Measurements from ENCODE around the gene TMBIM4.
"Not testable (repeated sequence)": the region's sequence is repeated elsewhere in the genome, so short reads cannot be mapped to it uniquely, and the experiment has no call there.

TMBIM4 gene

GRCh38 chr12:66176105-66176900 is 6.5 kb upstream of the TMBIM4 start:
- no peaks in the 10 kb centered on the region for H3K9me3 ChIP-seq (ENCODE audit: control insufficient read depth, insufficient read depth, low read depth, low read length)
- H3K4me1 ChIP-seq (ENCODE audit: control insufficient read depth, insufficient read depth, low read length): 0 out of 2 replicates have a peak, but pooled peaks cover 3% of the 10 kb centered on the region
- no peak overlapping the region for H3K4me3 ChIP-seq (ENCODE audit: low read depth, low read length)
- ChIA-PET CTCF (interaction anchor here (0.6 to 1.0 kb wide), 2 partner anchors 168 to 876 kb away, joined by 3 read pairs; no protein-coding TSS in a partner anchor), POLR2A (no interaction called here)
- TF ChIP-seq ZNF664 (tag by site-specific recombination; IDR thresholded peaks at IDR 0.05): no peak
- peak; percentile 57 for TF ChIP-seq ZNF692 (tag by site-specific recombination; IDR thresholded peaks at IDR 0.05)
- peak; percentile 18; the same call in 1 of the 2 replicates for TF ChIP-seq PRDM6 (tag by site-specific recombination; IDR thresholded peaks at IDR 0.05)
- no peak overlapping the region for H3K27ac ChIP-seq (ENCODE audit: extremely low read depth, low read depth, low read length)
- H3K36me3 ChIP-seq (ENCODE audit: control insufficient read depth in 2 of 2, insufficient read depth in 1 of 2, low read length in 2 of 2): no peaks in the 10 kb centered on the region

GRCh38 chr12:66174391-66175325 is 4.9 kb upstream of the TMBIM4 start:
- H3K4me1 ChIP-seq (ENCODE audit: control insufficient read depth, insufficient read depth, low read length); H3K27ac ChIP-seq (ENCODE audit: extremely low read depth, low read depth, low read length); H3K4me3 ChIP-seq (ENCODE audit: low read depth, low read length); H3K36me3 ChIP-seq (ENCODE audit: control insufficient read depth in 2 of 2, insufficient read depth in 1 of 2, low read length in 2 of 2); H3K9me3 ChIP-seq (ENCODE audit: control insufficient read depth, insufficient read depth, low read depth, low read length); CTCF ChIA-PET; POLR2A ChIA-PET: not testable (repeated sequence)
- peak; percentile 26 for TF ChIP-seq SETDB1 (IDR thresholded peaks at IDR 0.05; ENCODE audit: insufficient read length, low read length)

- H3K27ac ChIP-seq (ENCODE audit: extremely low read depth, low read depth, low read length): no peak overlapping the region
- peaks cover 0 to 3% of the 10 kb centered on the region in 2 experiments; a peak in 1 of 3 replicates for H3K36me3 ChIP-seq (ENCODE audit: control insufficient read depth in 2 of 2, insufficient read depth in 1 of 2, low read length in 2 of 2)
- POLR2A ChIA-PET: interaction anchor here (2.7 kb wide), 1 partner anchor 39 kb away, joined by 36 read pairs; the partner anchor contains the start of gene LLPH
- no peak overlapping the region; the same call in 1 of the 2 replicates for H3K4me3 ChIP-seq (ENCODE audit: low read depth, low read length)
- CTCF ChIA-PET: no interaction called here
- TF ChIP-seq YY1 (tag by site-specific recombination; IDR thresholded peaks at IDR 0.05) (no peak), ZNF26 (tag by site-specific recombination; IDR thresholded peaks at IDR 0.05) (no peak), ZNF184 (tag by site-specific recombination; IDR thresholded peaks at IDR 0.05) (no peak), PRDM6 (tag by site-specific recombination; IDR thresholded peaks at IDR 0.05) (no peak), ZNF514 (tag by site-specific recombination; IDR thresholded peaks at IDR 0.05) (no peak), ZNF426 (tag by site-specific recombination; IDR thresholded peaks at IDR 0.05) (no peak), ZNF658 (tag by site-specific recombination; IDR thresholded peaks at IDR 0.05) (no peak), ZNF174 (tag by site-specific recombination; IDR thresholded peaks at IDR 0.05) (no peak), ZNF146 (tag by site-specific recombination; IDR thresholded peaks at IDR 0.05) (no peak), OVOL3 (tag by site-specific recombination; IDR thresholded peaks at IDR 0.05) (no peak), SCRT1 (tag by site-specific recombination; IDR thresholded peaks at IDR 0.05; ENCODE audit: borderline replicate concordance) (no peak), ZNF544 (tag by site-specific recombination; IDR thresholded peaks at IDR 0.05) (no peak), ZNF549 (tag by site-specific recombination; IDR thresholded peaks at IDR 0.05) (no peak)
- no peaks in the 10 kb centered on the region for H3K4me1 ChIP-seq (ENCODE audit: control insufficient read depth, insufficient read depth, low read length)
- H3K9me3 ChIP-seq (ENCODE audit: control insufficient read depth, insufficient read depth, low read depth, low read length): no peaks in the 10 kb centered on the region
These were observed 810 bp upstream of the TMBIM4 start for GRCh38 chr12:66170606-66171005.
